ENCODE results near the gene TEF. TPM values are rescaled to one million over a fixed set of nuclear protein-coding genes. Genes with fewer than 3 reads are reported as not detected.

TEF gene, protein sequence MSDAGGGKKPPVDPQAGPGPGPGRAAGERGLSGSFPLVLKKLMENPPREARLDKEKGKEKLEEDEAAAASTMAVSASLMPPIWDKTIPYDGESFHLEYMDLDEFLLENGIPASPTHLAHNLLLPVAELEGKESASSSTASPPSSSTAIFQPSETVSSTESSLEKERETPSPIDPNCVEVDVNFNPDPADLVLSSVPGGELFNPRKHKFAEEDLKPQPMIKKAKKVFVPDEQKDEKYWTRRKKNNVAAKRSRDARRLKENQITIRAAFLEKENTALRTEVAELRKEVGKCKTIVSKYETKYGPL
- 10 to 100 TPM in 2 of 6 experiments, 1 to 10 TPM in 4; 7.4 to 10.6 (median 9.4) TPM for total RNA-seq (2021; fragmentation: NEBNext Ultra II Directional; extraction: Animal tissue kit (Norgen Biotek cat#: 25700))
- long read RNA-seq, full-length matches to known transcripts, result 1 of 1 reads
- long read RNA-seq, partial matches to known transcripts, result 0 of 1 reads
- long read RNA-seq, other reads (novel, unspliced or antisense), result 0 of 1 reads

DNA sequence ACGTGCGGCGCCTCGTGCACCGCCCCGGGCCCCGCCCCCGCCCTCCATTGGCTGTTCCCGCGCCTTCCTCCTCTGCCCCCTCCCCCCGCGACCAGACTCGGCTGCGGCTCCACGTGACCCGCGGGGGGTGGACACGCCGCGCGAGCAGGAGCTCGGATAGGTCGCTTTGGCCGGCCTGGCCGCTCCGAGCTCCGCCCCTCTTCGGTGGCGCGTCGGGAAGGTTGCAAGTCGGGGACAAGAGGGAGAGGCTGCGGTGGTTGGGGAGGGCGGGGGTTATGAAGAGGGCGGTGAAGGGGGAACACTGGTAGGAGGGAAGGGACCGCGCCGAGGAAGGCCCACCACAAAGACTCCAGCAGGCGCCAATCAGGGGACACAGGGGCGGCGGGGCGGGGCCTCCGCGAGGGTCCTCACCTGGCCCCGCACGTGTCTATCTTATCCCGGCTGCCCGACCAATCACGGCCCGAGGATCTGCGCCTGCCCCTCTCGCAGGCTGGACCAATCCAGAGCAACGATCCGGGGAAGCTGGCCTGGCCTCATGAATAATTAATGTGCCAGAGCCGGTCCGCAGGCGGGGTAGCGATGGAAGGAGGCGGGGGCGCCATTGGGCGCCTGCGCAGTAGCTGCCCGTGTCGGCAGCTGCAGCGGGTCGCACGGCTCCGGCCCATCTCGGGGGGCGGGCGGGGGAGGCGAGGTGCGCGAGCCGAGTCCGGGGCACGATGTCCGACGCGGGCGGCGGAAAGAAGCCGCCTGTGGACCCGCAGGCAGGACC lies at the start of gene TEF:
Gene TEF, plus strand, starts transcription at position 614 of the 769 bp plus-strand sequence. Its CDS starts 103 bp downstream, at position 717.
- peak; percentile 99 for DNase-seq
- TF ChIP-seq, protein P1, sequence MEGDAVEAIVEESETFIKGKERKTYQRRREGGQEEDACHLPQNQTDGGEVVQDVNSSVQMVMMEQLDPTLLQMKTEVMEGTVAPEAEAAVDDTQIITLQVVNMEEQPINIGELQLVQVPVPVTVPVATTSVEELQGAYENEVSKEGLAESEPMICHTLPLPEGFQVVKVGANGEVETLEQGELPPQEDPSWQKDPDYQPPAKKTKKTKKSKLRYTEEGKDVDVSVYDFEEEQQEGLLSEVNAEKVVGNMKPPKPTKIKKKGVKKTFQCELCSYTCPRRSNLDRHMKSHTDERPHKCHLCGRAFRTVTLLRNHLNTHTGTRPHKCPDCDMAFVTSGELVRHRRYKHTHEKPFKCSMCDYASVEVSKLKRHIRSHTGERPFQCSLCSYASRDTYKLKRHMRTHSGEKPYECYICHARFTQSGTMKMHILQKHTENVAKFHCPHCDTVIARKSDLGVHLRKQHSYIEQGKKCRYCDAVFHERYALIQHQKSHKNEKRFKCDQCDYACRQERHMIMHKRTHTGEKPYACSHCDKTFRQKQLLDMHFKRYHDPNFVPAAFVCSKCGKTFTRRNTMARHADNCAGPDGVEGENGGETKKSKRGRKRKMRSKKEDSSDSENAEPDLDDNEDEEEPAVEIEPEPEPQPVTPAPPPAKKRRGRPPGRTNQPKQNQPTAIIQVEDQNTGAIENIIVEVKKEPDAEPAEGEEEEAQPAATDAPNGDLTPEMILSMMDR (IDR thresholded peaks at IDR 0.05), result peak; percentile 12; the same call in 1 of the 2 replicates
- Mint-ChIP-seq H3K4me1 (ENCODE audit: low read depth) (peaks cover 32% of the 10 kb centered on the region), H3K9me3 (no peaks in the 10 kb centered on the region), H3K27me3 (ENCODE audit: insufficient read depth) (peaks cover 5% of the 10 kb centered on the region), H3K4me3 (peak within 1 kb of the TSS; percentile 88), H3K36me3 (ENCODE audit: low read depth) (no peaks in the 10 kb centered on the region), H3K27ac (peak within 1 kb of the TSS; percentile 99)

DNA sequence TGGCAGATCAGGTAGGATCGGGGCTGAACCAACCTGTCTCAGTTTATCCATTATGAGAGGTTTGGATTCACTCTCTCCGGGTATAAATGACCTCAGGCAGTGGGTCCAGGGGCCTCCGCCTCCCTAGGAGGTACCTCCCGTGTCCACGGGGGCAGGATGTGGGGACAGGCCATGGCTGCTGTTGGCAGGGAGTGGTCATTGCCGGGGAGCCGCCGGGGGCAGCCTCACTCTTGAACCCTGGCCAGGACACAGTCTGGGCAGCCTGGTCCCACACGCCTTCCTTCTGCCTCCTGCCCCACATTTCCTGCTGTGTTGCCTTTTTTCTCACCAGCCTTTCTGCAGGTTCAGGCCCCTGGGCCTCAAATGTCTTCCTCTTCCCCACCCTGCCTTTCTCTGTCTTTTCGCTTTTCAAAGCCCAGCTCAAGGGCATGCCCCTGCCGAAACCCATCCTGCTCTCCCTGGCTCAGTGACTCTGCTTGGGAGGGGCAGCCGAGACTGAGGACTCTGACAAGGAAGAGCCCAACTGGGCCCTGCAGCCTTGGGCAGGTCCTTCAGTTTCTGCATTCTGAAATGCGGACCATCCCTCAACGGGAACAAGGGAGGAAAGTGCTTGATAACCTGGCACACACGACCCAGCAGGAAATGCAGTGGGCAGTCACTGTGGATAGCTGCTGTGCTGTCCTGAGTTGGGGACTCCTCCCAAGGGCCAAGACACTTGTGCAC lies 49.4 kb upstream of the TEF start:
- peaks cover under 1% of the 10 kb centered on the region; the same call in 1 of the 2 replicates for H3K4me1 Mint-ChIP-seq (ENCODE audit: low read depth)
- DNase-seq, result no peak
- H3K27me3 Mint-ChIP-seq (ENCODE audit: insufficient read depth), result peaks cover 1% of the 10 kb centered on the region
- no peak overlapping the region for H3K27ac Mint-ChIP-seq
- TF ChIP-seq, protein P1 (IDR thresholded peaks at IDR 0.05), result no peak
- H3K4me3 Mint-ChIP-seq, result no peak overlapping the region
- peaks cover 24% of the 10 kb centered on the region for H3K36me3 Mint-ChIP-seq (ENCODE audit: low read depth)
- no peaks in the 10 kb centered on the region for H3K9me3 Mint-ChIP-seq

DNA sequence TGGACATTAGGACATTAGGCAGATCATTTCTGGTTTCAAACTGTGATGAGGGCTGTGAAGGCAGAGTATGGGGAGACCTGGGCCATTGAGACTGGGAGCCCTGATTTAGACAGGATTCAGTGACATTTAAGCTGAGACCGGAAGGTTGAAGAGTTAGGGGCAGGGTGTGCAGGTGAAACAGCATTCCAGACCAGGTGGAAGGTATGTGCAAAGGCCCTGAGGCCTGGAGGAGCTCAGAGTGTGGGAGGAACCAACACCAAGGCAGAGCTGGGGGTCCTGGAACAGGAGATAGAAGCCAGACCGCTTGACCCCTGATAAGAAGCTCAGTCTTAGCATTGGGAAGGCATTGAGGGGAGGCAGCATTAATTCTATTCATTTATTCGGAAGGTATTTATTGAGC lies 47.9 kb upstream of the TEF start:
- no peak overlapping the region for H3K4me3 Mint-ChIP-seq
- peak overlapping the region; percentile 48 for H3K27ac Mint-ChIP-seq
- H3K27me3 Mint-ChIP-seq (ENCODE audit: insufficient read depth), result peaks cover 1% of the 10 kb centered on the region
- no peaks in the 10 kb centered on the region for H3K9me3 Mint-ChIP-seq
- peaks cover 23% of the 10 kb centered on the region for H3K36me3 Mint-ChIP-seq (ENCODE audit: low read depth)
- TF ChIP-seq, protein P1 (IDR thresholded peaks at IDR 0.05), result no peak
- no peak for DNase-seq
- H3K4me1 Mint-ChIP-seq (ENCODE audit: low read depth), result no peaks in the 10 kb centered on the region

DNA sequence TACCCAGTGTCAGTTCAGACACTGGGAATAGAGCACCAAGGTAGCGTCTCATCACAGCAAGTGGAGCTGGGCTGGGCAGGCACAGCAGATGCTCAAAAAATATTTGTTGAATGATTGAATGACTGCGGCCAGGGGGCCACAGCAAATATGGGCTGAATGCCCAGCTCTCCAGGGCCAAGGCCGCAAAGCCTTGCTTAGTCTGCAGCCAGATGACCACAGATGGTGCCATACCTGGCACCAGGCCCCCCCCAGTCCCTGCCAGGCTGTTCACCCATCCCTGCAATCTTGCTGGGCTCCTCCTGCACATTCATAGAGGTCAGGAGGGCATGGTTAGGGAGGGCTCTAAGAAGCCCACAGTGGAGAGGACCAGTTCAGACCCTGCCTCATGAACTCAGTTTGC lies 47.5 kb upstream of the TEF start:
- Mint-ChIP-seq H3K27me3 (ENCODE audit: insufficient read depth) (peaks cover 1% of the 10 kb centered on the region), H3K36me3 (ENCODE audit: low read depth) (peaks cover 23% of the 10 kb centered on the region), H3K9me3 (no peaks in the 10 kb centered on the region), H3K4me3 (no peak overlapping the region), H3K27ac (no peak overlapping the region), H3K4me1 (ENCODE audit: low read depth) (no peaks in the 10 kb centered on the region)
- DNase-seq, result no peak
- TF ChIP-seq, protein P1 (IDR thresholded peaks at IDR 0.05), result no peak

DNA sequence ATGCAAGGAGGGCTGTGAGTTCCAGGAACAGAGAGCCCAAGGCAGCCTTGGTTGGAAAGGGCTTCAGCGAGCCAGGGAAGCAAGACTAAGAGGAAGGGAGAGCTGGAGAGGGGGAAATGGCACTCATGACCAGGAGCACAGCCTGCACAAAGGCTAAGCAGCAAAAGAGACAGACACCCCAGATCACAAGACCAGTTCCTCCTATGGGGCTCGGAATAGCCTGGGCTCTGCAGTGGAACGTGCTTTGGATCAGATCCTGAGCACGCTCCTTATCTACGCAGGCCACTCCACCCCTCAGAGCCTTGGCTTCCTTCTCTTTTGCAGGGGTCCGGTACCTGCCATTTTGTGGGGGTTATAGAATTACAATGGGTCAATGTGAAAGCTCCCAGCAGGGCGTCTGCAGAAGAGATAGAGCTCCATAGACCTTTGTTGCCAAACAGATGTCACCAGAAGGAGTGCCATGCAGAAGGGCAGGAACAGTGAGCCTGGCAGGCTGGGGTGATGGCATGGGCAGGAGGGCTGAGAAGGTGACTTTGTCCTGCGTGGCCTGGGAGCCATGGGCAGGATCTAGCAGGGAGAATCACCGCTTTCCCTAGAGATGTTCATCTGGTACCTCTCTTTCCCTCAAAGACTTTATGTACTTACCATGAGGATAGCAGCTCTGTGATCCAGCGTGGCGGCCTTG lies 46.6 kb upstream of the TEF start:
- no peaks in the 10 kb centered on the region for H3K4me1 Mint-ChIP-seq (ENCODE audit: low read depth)
- H3K27me3 Mint-ChIP-seq (ENCODE audit: insufficient read depth), result peaks cover 1% of the 10 kb centered on the region
- no peak overlapping the region for H3K4me3 Mint-ChIP-seq
- H3K27ac Mint-ChIP-seq, result peak overlapping the region; percentile 41; the same call in 1 of the 2 replicates
- no peaks in the 10 kb centered on the region for H3K9me3 Mint-ChIP-seq
- no peak for DNase-seq
- peaks cover 23% of the 10 kb centered on the region for H3K36me3 Mint-ChIP-seq (ENCODE audit: low read depth)
- TF ChIP-seq, protein P1 (IDR thresholded peaks at IDR 0.05), result no peak

Measured in HFFc6 (cell line).